ENCODE measurements around the gene TEX51.

TEX51 gene

DNA sequence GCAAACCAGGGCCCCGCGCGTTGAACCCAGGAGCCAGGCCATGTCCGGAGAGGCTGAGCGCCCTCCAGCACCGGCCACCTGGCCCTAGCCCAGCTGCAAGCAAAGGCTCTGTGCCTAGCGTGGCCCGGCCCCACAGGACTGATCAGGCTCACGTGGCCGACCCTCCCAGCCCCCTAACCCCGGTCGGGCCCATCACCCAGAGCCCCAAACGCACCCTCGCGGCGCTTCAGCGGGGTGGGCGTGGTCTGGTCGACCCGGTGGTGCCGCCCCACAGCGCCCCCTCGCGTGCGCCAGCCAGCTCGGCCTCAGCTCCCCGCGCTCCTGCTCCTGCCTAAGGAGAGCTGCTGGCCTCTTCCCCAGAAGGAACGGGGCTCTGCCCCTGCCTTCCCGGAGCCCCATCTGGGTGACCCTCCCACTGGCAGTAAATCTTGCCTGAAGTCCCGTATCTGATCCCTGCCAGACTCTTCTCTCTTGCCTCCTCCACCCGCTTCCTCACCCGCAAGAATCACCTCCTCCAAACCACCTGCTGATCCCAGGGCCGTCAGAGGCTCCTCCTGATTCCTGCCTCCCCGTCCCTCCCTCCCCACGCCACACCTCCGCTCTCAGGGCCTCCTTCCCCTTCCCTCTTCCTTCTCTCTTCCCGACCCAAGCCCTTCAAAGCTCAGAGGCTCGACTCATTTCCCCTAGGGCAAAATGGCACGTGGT, 12.3 kb upstream of the TEX51 start:
- H4K20me1 ChIP-seq (ENCODE audit: insufficient read depth, low read length), result no peaks in the 10 kb centered on the region
- no peak overlapping the region for H3K4me3 ChIP-seq (ENCODE audit: low read length)
- no peaks in the 10 kb centered on the region for H3K79me2 ChIP-seq (ENCODE audit: low read length)
- no peaks in the 10 kb centered on the region for H3K9me3 ChIP-seq (ENCODE audit: insufficient read depth, low read length)
- TF ChIP-seq EZH2phosphoT487 (IDR thresholded peaks at IDR 0.05; ENCODE audit: low read depth), result no peak
- no peak for TF ChIP-seq CTCF (IDR thresholded peaks at IDR 0.05; ENCODE audit: low read depth, low read length)
- H3K4me1 ChIP-seq (ENCODE audit: low read length), result no peaks in the 10 kb centered on the region
- H3K27me3 ChIP-seq (ENCODE audit: low read depth, low read length), result no peaks in the 10 kb centered on the region
- H3K27ac ChIP-seq (ENCODE audit: low read length), result no peak overlapping the region
- H3K9ac ChIP-seq (ENCODE audit: low read length), result no peak overlapping the region
- no peaks in the 10 kb centered on the region for H3K36me3 ChIP-seq (replicated peaks; ENCODE audit: low read depth, low read length)
- H2AFZ ChIP-seq (ENCODE audit: low read depth, low read length), result no peak overlapping the region
- no peak overlapping the region for H3K4me2 ChIP-seq (ENCODE audit: low read length)

- Histone ChIP-seq H3K4me2 (ENCODE audit: low read length) (no peak overlapping the region), H3K79me2 (ENCODE audit: low read length) (no peaks in the 10 kb centered on the region), H3K27me3 (ENCODE audit: low read depth, low read length) (no peaks in the 10 kb centered on the region), H3K9me3 (ENCODE audit: insufficient read depth, low read length) (no peaks in the 10 kb centered on the region), H3K9ac (ENCODE audit: low read length) (no peak overlapping the region), H4K20me1 (ENCODE audit: insufficient read depth, low read length) (no peaks in the 10 kb centered on the region), H2AFZ (ENCODE audit: low read depth, low read length) (no peak overlapping the region), H3K27ac (ENCODE audit: low read length) (no peak overlapping the region), H3K36me3 (replicated peaks; ENCODE audit: low read depth, low read length) (no peaks in the 10 kb centered on the region), H3K4me1 (ENCODE audit: low read length) (no peaks in the 10 kb centered on the region), H3K4me3 (ENCODE audit: low read length) (no peak overlapping the region)
- no peak for TF ChIP-seq CTCF (IDR thresholded peaks at IDR 0.05; ENCODE audit: low read depth, low read length)
- no peak for TF ChIP-seq EZH2phosphoT487 (IDR thresholded peaks at IDR 0.05; ENCODE audit: low read depth)
Measured at GRCh38 chr2:126886916-126887280, 11.8 kb upstream of the TEX51 start.

DNA sequence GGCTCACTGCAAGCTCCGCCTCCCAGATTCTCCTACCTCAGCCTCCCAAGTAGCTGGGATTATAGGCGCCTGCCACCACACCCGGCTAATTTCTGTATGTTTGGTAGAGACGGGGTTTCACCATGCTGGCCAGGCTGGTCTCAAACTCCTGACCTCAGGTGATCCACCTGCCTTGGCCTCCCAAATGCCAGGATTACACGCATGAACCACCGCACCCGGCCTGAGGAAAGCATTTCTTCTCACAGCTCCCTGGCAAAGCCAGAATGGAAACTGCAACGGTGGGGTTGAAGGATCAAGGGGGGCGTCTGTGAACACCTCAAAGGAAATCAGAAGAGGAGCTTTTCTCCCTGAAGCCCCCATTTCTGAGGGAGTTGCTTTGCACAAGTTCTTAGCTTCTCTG, 11.2 kb upstream of the TEX51 start:
- TF ChIP-seq EZH2phosphoT487 (IDR thresholded peaks at IDR 0.05; ENCODE audit: low read depth) (no peak), CTCF (IDR thresholded peaks at IDR 0.05; ENCODE audit: low read depth, low read length) (no peak)
- Histone ChIP-seq H3K27ac (ENCODE audit: low read length) (no peak overlapping the region), H3K4me1 (ENCODE audit: low read length) (no peaks in the 10 kb centered on the region), H3K9ac (ENCODE audit: low read length) (no peak overlapping the region), H3K36me3 (replicated peaks; ENCODE audit: low read depth, low read length) (no peaks in the 10 kb centered on the region), H3K79me2 (ENCODE audit: low read length) (no peaks in the 10 kb centered on the region), H3K9me3 (ENCODE audit: insufficient read depth, low read length) (no peaks in the 10 kb centered on the region), H3K4me3 (ENCODE audit: low read length) (no peak overlapping the region), H3K4me2 (ENCODE audit: low read length) (no peak overlapping the region), H4K20me1 (ENCODE audit: insufficient read depth, low read length) (no peaks in the 10 kb centered on the region), H2AFZ (ENCODE audit: low read depth, low read length) (no peak overlapping the region), H3K27me3 (ENCODE audit: low read depth, low read length) (no peaks in the 10 kb centered on the region)

- Histone ChIP-seq H2AFZ (ENCODE audit: low read depth, low read length) (no peak overlapping the region), H3K36me3 (replicated peaks; ENCODE audit: low read depth, low read length) (no peaks in the 10 kb centered on the region), H3K27me3 (ENCODE audit: low read depth, low read length) (no peaks in the 10 kb centered on the region), H3K9ac (ENCODE audit: low read length) (no peak overlapping the region), H3K9me3 (ENCODE audit: insufficient read depth, low read length) (no peaks in the 10 kb centered on the region), H3K79me2 (ENCODE audit: low read length) (no peaks in the 10 kb centered on the region), H3K27ac (ENCODE audit: low read length) (no peak overlapping the region), H3K4me1 (ENCODE audit: low read length) (no peaks in the 10 kb centered on the region), H3K4me2 (ENCODE audit: low read length) (no peak overlapping the region), H3K4me3 (ENCODE audit: low read length) (no peak overlapping the region), H4K20me1 (ENCODE audit: insufficient read depth, low read length) (no peaks in the 10 kb centered on the region)
- no peak for TF ChIP-seq EZH2phosphoT487 (IDR thresholded peaks at IDR 0.05; ENCODE audit: low read depth)
- TF ChIP-seq CTCF (IDR thresholded peaks at IDR 0.05; ENCODE audit: low read depth, low read length), result no peak
Measured at GRCh38 chr2:126888046-126888445, 10.6 kb upstream of the TEX51 start.

Measured in OCI-LY3 (cell line).